HTR-8/SVneo (cell line): ENCODE results near the gene FCN3.

Experiments
- DNase-seq: peaks from one replicate; pipeline ENCODE4 v3.0.0; 2011; ENCODE audit warnings: low spot score, mixed read lengths; ENCODE audit not compliant: insufficient read length
- FAIRE-seq: peaks from 2 replicates; lab custom pipeline; 2011; peaks lifted over from hg19 to GRCh38; lab: Jason Lieb, UNC

Gene FCN3

GRCh38 chr1:27361044-27361402, 13.6 kb downstream of the FCN3 start:
- DNase-seq (no peak), FAIRE-seq (no peak)

- FAIRE-seq (no peak), DNase-seq (no peak)
These were observed 14.2 kb downstream of the FCN3 start for GRCh38 chr1:27360159-27361043.

- DNase-seq (no peak), FAIRE-seq (no peak)
These were observed 14.8 kb downstream of the FCN3 start for GRCh38 chr1:27359822-27360158.

- FAIRE-seq (no peak), DNase-seq (no peak)
These were observed 15.7 kb downstream of the FCN3 start for GRCh38 chr1:27358928-27359313.

- no peak for DNase-seq
- FAIRE-seq, result no peak
These were observed 16.3 kb downstream of the FCN3 start for GRCh38 chr1:27358038-27358927.

GRCh38 chr1:27357281-27358037, 17.2 kb downstream of the FCN3 start:
- peak; percentile 64 for DNase-seq
- FAIRE-seq, result no peak

GRCh38 chr1:27356619-27357280, 17.9 kb downstream of the FCN3 start:
- FAIRE-seq, result no peak
- DNase-seq, result no peak

GRCh38 chr1:27356277-27356618, 18.4 kb downstream of the FCN3 start:
- DNase-seq (no peak), FAIRE-seq (no peak)

- FAIRE-seq, result no peak
- no peak for DNase-seq
These were observed 18.9 kb downstream of the FCN3 start for GRCh38 chr1:27355683-27356082.

GRCh38 chr1:27353629-27354028, 21.0 kb downstream of the FCN3 start:
- FAIRE-seq (no peak), DNase-seq (no peak)

- no peak for FAIRE-seq
These were observed 21.5 kb downstream of the FCN3 start for GRCh38 chr1:27353166-27353565.

GRCh38 chr1:27351541-27352107, 23.0 kb downstream of the FCN3 start:
- no peak for FAIRE-seq

More at GRCh38 chr1:27353166-27353565, 21.5 kb downstream of the FCN3 start:
- DNase-seq, result no peak

GRCh38 chr1:27350663-27351540, 23.7 kb downstream of the FCN3 start:
- FAIRE-seq, result no peak
- no peak for DNase-seq

More at GRCh38 chr1:27351541-27352107, 23.0 kb downstream of the FCN3 start:
- DNase-seq, result no peak

- DNase-seq, result peak; percentile 57
- peak; percentile 80 for FAIRE-seq
These were observed 24.6 kb downstream of the FCN3 start for GRCh38 chr1:27349784-27350662.

- DNase-seq (peak; percentile 60), FAIRE-seq (no peak)
These were observed 25.5 kb downstream of the FCN3 start for GRCh38 chr1:27348861-27349783.

GRCh38 chr1:27346991-27347624, 27.5 kb downstream of the FCN3 start:
- FAIRE-seq (no peak), DNase-seq (no peak)
